Measurements from ENCODE around the gene DAGLA. TPM values are rescaled to one million over a fixed set of nuclear protein-coding genes. Genes with fewer than 3 reads are reported as not detected.

Gene DAGLA
- total and polyA plus RNA-seq, 10 donors = 0.27 to 5.0 (median 3.3) TPM

GRCh38 chr11:61693922-61694601 lies 13.9 kb downstream of the DAGLA start:
- Histone ChIP-seq H3K36me3 (no peaks in the 10 kb centered on the region), H3K4me3 (no peak overlapping the region), H3K4me1 (peaks cover 0 to 58% (median 43%) of the 10 kb centered on the region in 6 donors), H3K9me3 (no peaks in the 10 kb centered on the region), H3K27ac (peak overlapping the region in 2 of 8 donors; percentile 77 to 80), H3K27me3 (replicated peaks in 1 of 7) (peaks cover 0 to 2% (median 0%) of the 10 kb centered on the region in 7 donors)
- TF ChIP-seq CTCF (IDR thresholded peaks at IDR 0.05 in 8 of 11, conservative IDR thresholded peaks at IDR 0.05 in 3 of 11) = no peak
- TF ChIP-seq POLR2AphosphoS5 (IDR thresholded peaks at IDR 0.05) = no peak
- TF ChIP-seq POLR2A (IDR thresholded peaks at IDR 0.05) = no peak
- WGBS, 5 donors = 73 to 89% (median 83%) methylated on average over 11 of the region's 11 CpGs
- intact Hi-C loops (cut with DNase I; ENCODE audit: low total_unique reads) = no loop called here
- DNase-seq = no peak

- WGBS, 5 donors = 91 to 95% (median 93%) methylated on average over 7 of the region's 7 CpGs
- Histone ChIP-seq H3K4me3 (no peak overlapping the region), H3K36me3 (no peaks in the 10 kb centered on the region), H3K4me1 (peaks cover 0 to 60% (median 41%) of the 10 kb centered on the region in 6 donors), H3K27ac (peak overlapping the region in 4 of 8 donors; percentile 73 to 80 (median 78)), H3K9me3 (no peaks in the 10 kb centered on the region), H3K27me3 (replicated peaks in 1 of 7) (no peaks in the 10 kb centered on the region)
- TF ChIP-seq POLR2A (IDR thresholded peaks at IDR 0.05) (no peak), POLR2AphosphoS5 (IDR thresholded peaks at IDR 0.05) (no peak), CTCF (IDR thresholded peaks at IDR 0.05 in 8 of 11, conservative IDR thresholded peaks at IDR 0.05 in 3 of 11) (no peak)
- DNase-seq = no peak
- intact Hi-C loops (cut with DNase I; ENCODE audit: low total_unique reads) = no loop called here
Observed at GRCh38 chr11:61694602-61694939, 14.4 kb downstream of the DAGLA start.

GRCh38 chr11:61694946-61695706 lies 14.9 kb downstream of the DAGLA start:
- no peaks in the 10 kb centered on the region for H3K27me3 ChIP-seq (replicated peaks in 1 of 7)
- intact Hi-C loops (cut with DNase I; ENCODE audit: low total_unique reads) = no loop called here
- H3K27ac ChIP-seq = peak overlapping the region in 7 of 8 donors; percentile 22 to 80 (median 73)
- peaks cover 0 to 66% (median 46%) of the 10 kb centered on the region in 6 donors for H3K4me1 ChIP-seq
- H3K36me3 ChIP-seq = no peaks in the 10 kb centered on the region
- DNase-seq = no peak
- no peaks in the 10 kb centered on the region for H3K9me3 ChIP-seq
- WGBS, 5 donors = 70 to 81% (median 79%) methylated on average over 12 to 15 of the region's 15 CpGs
- no peak overlapping the region for H3K4me3 ChIP-seq
- TF ChIP-seq POLR2A (IDR thresholded peaks at IDR 0.05) (no peak), CTCF (IDR thresholded peaks at IDR 0.05 in 8 of 11, conservative IDR thresholded peaks at IDR 0.05 in 3 of 11) (no peak), POLR2AphosphoS5 (IDR thresholded peaks at IDR 0.05) (no peak)

- Histone ChIP-seq H3K27ac (peak overlapping the region; percentile 22 to 80 (median 65)), H3K4me1 (peaks cover 0 to 74% (median 48%) of the 10 kb centered on the region in 6 donors), H3K4me3 (peak overlapping the region in 4 of 8 donors; percentile 20 to 46 (median 24)), H3K27me3 (replicated peaks in 1 of 7) (no peaks in the 10 kb centered on the region), H3K36me3 (no peaks in the 10 kb centered on the region), H3K9me3 (no peaks in the 10 kb centered on the region)
- TF ChIP-seq CTCF (IDR thresholded peaks at IDR 0.05 in 8 of 11, conservative IDR thresholded peaks at IDR 0.05 in 3 of 11) (peak in 4 of 11 experiments; percentile 19 to 44 (median 24)), POLR2AphosphoS5 (IDR thresholded peaks at IDR 0.05) (peak; percentile 60 to 84 (median 76)), POLR2A (IDR thresholded peaks at IDR 0.05) (no peak)
- WGBS, 5 donors = 0 to 8% (median 5%) methylated on average over 10 to 17 of the region's 17 CpGs
- intact Hi-C loops (cut with DNase I; ENCODE audit: low total_unique reads) = no loop called here
- peak; percentile 89 for DNase-seq
Observed at GRCh38 chr11:61695917-61696316, 15.7 kb downstream of the DAGLA start.
